BLaER1 (cell line): ENCODE data around the gene ASTN1.

Source experiments
- H3K27ac ChIP-seq: shearing (Covaris generic); formaldehyde crosslinking; 2 replicates; pipeline ENCODE4 v1.8.1; 2022
- H3K27me3 ChIP-seq: shearing (Covaris generic); formaldehyde crosslinking; 2 replicates; pipeline ENCODE4 v1.8.1; 2022
- H3K36me3 ChIP-seq: shearing (Covaris generic); formaldehyde crosslinking; 2 replicates; pipeline ENCODE4 v1.8.1; 2022
- H3K4me1 ChIP-seq: shearing (Covaris generic); formaldehyde crosslinking; 2 replicates; pipeline ENCODE4 v1.8.1; 2022
- H3K4me2 ChIP-seq: shearing (Covaris generic); formaldehyde crosslinking; 2 replicates; pipeline ENCODE4 v1.8.1; 2022
- H3K4me3 ChIP-seq: shearing (Covaris generic); formaldehyde crosslinking; 2 replicates; pipeline ENCODE4 v1.8.1; 2022
- H3K9ac ChIP-seq: shearing (Covaris generic); formaldehyde crosslinking; 2 replicates; pipeline ENCODE4 v1.8.1; 2022
- H3K9me3 ChIP-seq: shearing (Covaris generic); formaldehyde crosslinking; 2 replicates; pipeline ENCODE4 v1.8.1; 2022
- H4K20me1 ChIP-seq: shearing (Covaris generic); formaldehyde crosslinking; 2 replicates; pipeline ENCODE4 v1.8.1; 2022
- Cebpa-rat ChIP-seq: shearing (Covaris generic); IDR thresholded peaks from 2 replicates; pipeline ENCODE4 v1.8.1; 2022

ASTN1 gene

GRCh38 chr1:177164380-177165068, at the start of gene ASTN1:
ASTN1 (minus strand) TSS chr1:177164712; CDS start chr1:177164676, 36 bp downstream.
- Histone ChIP-seq H3K4me1 (peaks cover 6% of the 10 kb centered on the region; the same call in 1 of the 2 replicates), H3K4me2 (peak within 1 kb of the TSS; percentile 67), H3K9me3 (peaks cover 13% of the 10 kb centered on the region; the same call in 1 of the 2 replicates), H4K20me1 (no peaks in the 10 kb centered on the region), H3K27me3 (peaks cover 63% of the 10 kb centered on the region), H3K36me3 (no peaks in the 10 kb centered on the region), H3K9ac (no peak within 1 kb of the TSS), H3K27ac (no peak within 1 kb of the TSS), H3K4me3 (peak within 1 kb of the TSS; percentile 49)
- TF ChIP-seq Cebpa-rat = no peak

GRCh38 chr1:177211231-177211630, 46.7 kb upstream of the ASTN1 start:
- Histone ChIP-seq H3K4me2 (no peak overlapping the region), H3K4me3 (no peak overlapping the region), H3K36me3 (no peaks in the 10 kb centered on the region), H3K4me1 (no peaks in the 10 kb centered on the region), H3K27ac (no peak overlapping the region), H3K27me3 (no peaks in the 10 kb centered on the region), H4K20me1 (no peaks in the 10 kb centered on the region), H3K9ac (no peak overlapping the region), H3K9me3 (no peaks in the 10 kb centered on the region)
- no peak for TF ChIP-seq Cebpa-rat

- no peak for TF ChIP-seq Cebpa-rat
- Histone ChIP-seq H3K27me3 (no peaks in the 10 kb centered on the region), H3K9me3 (no peaks in the 10 kb centered on the region), H3K4me1 (no peaks in the 10 kb centered on the region), H3K9ac (no peak overlapping the region), H4K20me1 (no peaks in the 10 kb centered on the region), H3K27ac (no peak overlapping the region), H3K36me3 (no peaks in the 10 kb centered on the region), H3K4me2 (no peak overlapping the region), H3K4me3 (no peak overlapping the region)
Measured at GRCh38 chr1:177210071-177210470, 45.6 kb upstream of the ASTN1 start.

GRCh38 chr1:177209357-177209756, 44.8 kb upstream of the ASTN1 start:
- no peaks in the 10 kb centered on the region for H4K20me1 ChIP-seq
- TF ChIP-seq Cebpa-rat = no peak
- no peak overlapping the region for H3K4me3 ChIP-seq
- H3K4me1 ChIP-seq = no peaks in the 10 kb centered on the region
- H3K27ac ChIP-seq = no peak overlapping the region
- no peak overlapping the region for H3K4me2 ChIP-seq
- no peaks in the 10 kb centered on the region for H3K27me3 ChIP-seq
- no peak overlapping the region for H3K9ac ChIP-seq
- no peaks in the 10 kb centered on the region for H3K36me3 ChIP-seq
- no peaks in the 10 kb centered on the region for H3K9me3 ChIP-seq

GRCh38 chr1:177208920-177209319, 44.4 kb upstream of the ASTN1 start:
- Histone ChIP-seq H3K9me3 (no peaks in the 10 kb centered on the region), H3K4me3 (no peak overlapping the region), H3K27ac (no peak overlapping the region), H4K20me1 (no peaks in the 10 kb centered on the region), H3K36me3 (no peaks in the 10 kb centered on the region), H3K4me1 (no peaks in the 10 kb centered on the region), H3K4me2 (no peak overlapping the region), H3K27me3 (no peaks in the 10 kb centered on the region), H3K9ac (no peak overlapping the region)
- no peak for TF ChIP-seq Cebpa-rat

GRCh38 chr1:177206831-177207355, 42.4 kb upstream of the ASTN1 start:
- Histone ChIP-seq H3K9ac (no peak overlapping the region), H3K4me3 (no peak overlapping the region), H3K4me1 (no peaks in the 10 kb centered on the region), H3K36me3 (no peaks in the 10 kb centered on the region), H3K4me2 (no peak overlapping the region), H4K20me1 (no peaks in the 10 kb centered on the region), H3K27ac (no peak overlapping the region), H3K9me3 (no peaks in the 10 kb centered on the region), H3K27me3 (no peaks in the 10 kb centered on the region)
- TF ChIP-seq Cebpa-rat = no peak

- no peak overlapping the region for H3K9ac ChIP-seq
- H4K20me1 ChIP-seq = no peaks in the 10 kb centered on the region
- no peak overlapping the region for H3K4me2 ChIP-seq
- TF ChIP-seq Cebpa-rat = no peak
- H3K27me3 ChIP-seq = no peaks in the 10 kb centered on the region
- no peak overlapping the region for H3K27ac ChIP-seq
- no peak overlapping the region for H3K4me3 ChIP-seq
- H3K36me3 ChIP-seq = no peaks in the 10 kb centered on the region
- H3K9me3 ChIP-seq = no peaks in the 10 kb centered on the region
- no peaks in the 10 kb centered on the region for H3K4me1 ChIP-seq
Measured at GRCh38 chr1:177200290-177200689, 35.8 kb upstream of the ASTN1 start.

- no peaks in the 10 kb centered on the region for H3K36me3 ChIP-seq
- H3K9me3 ChIP-seq = no peaks in the 10 kb centered on the region
- H3K27ac ChIP-seq = no peak overlapping the region
- no peak overlapping the region for H3K9ac ChIP-seq
- no peaks in the 10 kb centered on the region for H3K27me3 ChIP-seq
- no peak for TF ChIP-seq Cebpa-rat
- H3K4me2 ChIP-seq = no peak overlapping the region
- H4K20me1 ChIP-seq = no peaks in the 10 kb centered on the region
- no peaks in the 10 kb centered on the region for H3K4me1 ChIP-seq
- H3K4me3 ChIP-seq = no peak overlapping the region
Measured at GRCh38 chr1:177198243-177198642, 33.7 kb upstream of the ASTN1 start.

- H3K4me3 ChIP-seq = no peak overlapping the region
- H4K20me1 ChIP-seq = no peaks in the 10 kb centered on the region
- no peaks in the 10 kb centered on the region for H3K27me3 ChIP-seq
- H3K4me1 ChIP-seq = no peaks in the 10 kb centered on the region
- H3K36me3 ChIP-seq = no peaks in the 10 kb centered on the region
- H3K27ac ChIP-seq = no peak overlapping the region
- H3K4me2 ChIP-seq = no peak overlapping the region
- no peak for TF ChIP-seq Cebpa-rat
- H3K9ac ChIP-seq = no peak overlapping the region
- no peaks in the 10 kb centered on the region for H3K9me3 ChIP-seq
Measured at GRCh38 chr1:177190308-177190970, 25.9 kb upstream of the ASTN1 start.

GRCh38 chr1:177186639-177187038, 22.1 kb upstream of the ASTN1 start:
- TF ChIP-seq Cebpa-rat = no peak
- no peak overlapping the region for H3K27ac ChIP-seq

More at GRCh38 chr1:177186639-177187038, 22.1 kb upstream of the ASTN1 start:
- Histone ChIP-seq H3K36me3 (no peaks in the 10 kb centered on the region), H4K20me1 (no peaks in the 10 kb centered on the region), H3K4me1 (peaks cover under 1% of the 10 kb centered on the region; the same call in 1 of the 2 replicates), H3K9ac (no peak overlapping the region), H3K4me2 (no peak overlapping the region), H3K9me3 (no peaks in the 10 kb centered on the region; the same call in 1 of the 2 replicates), H3K4me3 (no peak overlapping the region), H3K27me3 (0 out of 2 replicates have a peak, but pooled peaks cover under 1% of the 10 kb centered on the region)
